ENCODE measurements around the gene DEAF1.
"Not testable (repeated sequence)": the region's sequence is repeated elsewhere in the genome, so short reads cannot be mapped to it uniquely, and the experiment has no call there.

The DEAF1 gene

GRCh38 chr11:701741-702461, 6.9 kb upstream of the DEAF1 start:
- DNase-seq (ENCODE audit: low read depth) = no peak

GRCh38 chr11:699753-700152, 4.7 kb upstream of the DEAF1 start:
- DNase-seq (ENCODE audit: low read depth) = no peak

- DNase-seq (ENCODE audit: low read depth) = no peak
These were observed 4.1 kb upstream of the DEAF1 start for GRCh38 chr11:699116-699508.

GRCh38 chr11:698493-699115, 3.6 kb upstream of the DEAF1 start:
- no peak for DNase-seq (ENCODE audit: low read depth)

- DNase-seq (ENCODE audit: low read depth) = peak; percentile 88
These were observed 2.8 kb upstream of the DEAF1 start for GRCh38 chr11:697811-698311.

- peak; percentile 84 for DNase-seq (ENCODE audit: low read depth)
These were observed 2.0 kb upstream of the DEAF1 start for GRCh38 chr11:696955-697491.

- DNase-seq (ENCODE audit: low read depth) = peak; percentile 99
These were observed 671 bp upstream of the DEAF1 start, which contains the start of gene TMEM80 for GRCh38 chr11:695538-696248. TMEM80 (plus strand) TSS chr11:695816; CDS start chr11:695828, 12 bp downstream.

GRCh38 chr11:695288-695537, 191 bp upstream of the DEAF1 start:
- no peak for DNase-seq (ENCODE audit: low read depth)

GRCh38 chr11:693887-694562, 997 bp downstream of the DEAF1 start:
- DNase-seq (ENCODE audit: low read depth) = no peak

GRCh38 chr11:693415-693831, 1.6 kb downstream of the DEAF1 start:
- DNase-seq (ENCODE audit: low read depth) = peak; percentile 19

- no peak for DNase-seq (ENCODE audit: low read depth)
These were observed 2.1 kb downstream of the DEAF1 start for GRCh38 chr11:692824-693414.

GRCh38 chr11:691710-692590, 3.1 kb downstream of the DEAF1 start:
- DNase-seq (ENCODE audit: low read depth) = no peak

- DNase-seq (ENCODE audit: low read depth) = no peak
These were observed 4.0 kb downstream of the DEAF1 start for GRCh38 chr11:690738-691633.

GRCh38 chr11:690244-690643, 4.8 kb downstream of the DEAF1 start:
- DNase-seq (ENCODE audit: low read depth) = not testable (repeated sequence)

- no peak for DNase-seq (ENCODE audit: low read depth)
These were observed 5.4 kb downstream of the DEAF1 start for GRCh38 chr11:689625-690024.

GRCh38 chr11:688681-689080, 6.3 kb downstream of the DEAF1 start:
- no peak for DNase-seq (ENCODE audit: low read depth)

- DNase-seq (ENCODE audit: low read depth) = no peak
These were observed 7.3 kb downstream of the DEAF1 start for GRCh38 chr11:687751-688150.

GRCh38 chr11:686451-687243, 8.4 kb downstream of the DEAF1 start:
- DNase-seq (ENCODE audit: low read depth) = no peak

GRCh38 chr11:680970-681369, 14.1 kb downstream of the DEAF1 start:
- no peak for DNase-seq (ENCODE audit: low read depth)
